Dedifferentiated amniotic fluid mesenchymal stem cell (primary cell): Measurements from ENCODE around the gene TENM4.

Source experiments
- DNase-seq: peaks from one replicate; pipeline ENCODE4 v3.0.0-alpha.2; 2016; ENCODE audit errors: extremely low spot score

TENM4 gene

GRCh38 chr11:79388201-79388600 lies 52.6 kb downstream of the TENM4 start:
- DNase-seq, result no peak

- DNase-seq, result no peak
These were observed 57.0 kb downstream of the TENM4 start for GRCh38 chr11:79383874-79384273.

- no peak for DNase-seq
These were observed 58.4 kb downstream of the TENM4 start for GRCh38 chr11:79382301-79383050.

- DNase-seq, result no peak
These were observed 59.8 kb downstream of the TENM4 start for GRCh38 chr11:79381036-79381435.

- DNase-seq, result no peak
These were observed 63.4 kb downstream of the TENM4 start for GRCh38 chr11:79377406-79377805.

GRCh38 chr11:79375818-79376550 lies 64.8 kb downstream of the TENM4 start:
- DNase-seq, result no peak

GRCh38 chr11:79374727-79375126 lies 66.1 kb downstream of the TENM4 start:
- DNase-seq, result no peak

GRCh38 chr11:79371724-79372123 lies 69.1 kb downstream of the TENM4 start:
- no peak for DNase-seq

GRCh38 chr11:79371152-79371551 lies 69.7 kb downstream of the TENM4 start:
- DNase-seq, result no peak

GRCh38 chr11:79369055-79369454 lies 71.8 kb downstream of the TENM4 start:
- DNase-seq, result no peak

- no peak for DNase-seq
These were observed 73.0 kb downstream of the TENM4 start for GRCh38 chr11:79367844-79368243.

- no peak for DNase-seq
These were observed 74.6 kb downstream of the TENM4 start for GRCh38 chr11:79366218-79366617.

- DNase-seq, result no peak
These were observed 76.9 kb downstream of the TENM4 start for GRCh38 chr11:79363861-79364378.

- DNase-seq, result no peak
These were observed 77.6 kb downstream of the TENM4 start for GRCh38 chr11:79363256-79363655.

- no peak for DNase-seq
These were observed 78.0 kb downstream of the TENM4 start for GRCh38 chr11:79362821-79363220.

GRCh38 chr11:79362206-79362757 lies 78.5 kb downstream of the TENM4 start:
- DNase-seq, result no peak

GRCh38 chr11:79358258-79358657 lies 82.6 kb downstream of the TENM4 start:
- no peak for DNase-seq

GRCh38 chr11:79353706-79354105 lies 87.1 kb downstream of the TENM4 start:
- DNase-seq, result no peak

GRCh38 chr11:79352349-79352703 lies 88.5 kb downstream of the TENM4 start:
- no peak for DNase-seq

GRCh38 chr11:79348976-79349682 lies 91.7 kb downstream of the TENM4 start:
- DNase-seq, result no peak

- DNase-seq, result no peak
These were observed 94.8 kb downstream of the TENM4 start for GRCh38 chr11:79346021-79346420.

- DNase-seq, result no peak
These were observed 96.0 kb downstream of the TENM4 start for GRCh38 chr11:79344753-79345294.
